SIG-M5 treated with dmso at 0.1 percent for 504 hours (cell line): ENCODE results near the gene BLM.
"Not testable (repeated sequence)": the region's sequence is repeated elsewhere in the genome, so short reads cannot be mapped to it uniquely, and the experiment has no call there.

Experiments used
- DNase-seq: peaks from one replicate; lab custom pipeline; 2025; ENCODE audit not compliant: unreplicated experiment; lab: John Stamatoyannopoulos, UW

The BLM gene

GRCh38 chr15:90840157-90840855, 123.2 kb downstream of the BLM start:
- no peak for DNase-seq

- DNase-seq = no peak
These were observed 123.8 kb downstream of the BLM start for GRCh38 chr15:90840954-90841353.

DNA sequence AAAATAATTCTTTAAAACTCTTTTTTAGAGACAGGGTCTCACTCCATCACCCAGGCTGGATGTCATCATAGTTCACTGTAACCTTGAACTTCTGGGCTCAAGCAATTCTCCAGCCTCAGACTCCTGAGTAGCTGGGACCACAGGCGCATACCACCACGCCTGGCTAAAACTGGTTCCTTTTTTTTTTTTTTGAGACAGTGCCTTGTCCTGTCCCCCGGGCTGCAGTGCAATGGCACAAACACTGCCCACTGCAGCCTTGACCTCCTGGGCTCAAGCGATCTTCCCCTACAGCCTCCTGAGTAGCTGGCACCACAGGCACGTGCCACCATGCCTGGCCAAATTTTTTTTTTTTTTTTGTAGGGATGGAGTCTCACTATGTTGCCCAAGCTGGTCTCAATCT, 127.5 kb downstream of the BLM start:
- DNase-seq = no peak

DNA sequence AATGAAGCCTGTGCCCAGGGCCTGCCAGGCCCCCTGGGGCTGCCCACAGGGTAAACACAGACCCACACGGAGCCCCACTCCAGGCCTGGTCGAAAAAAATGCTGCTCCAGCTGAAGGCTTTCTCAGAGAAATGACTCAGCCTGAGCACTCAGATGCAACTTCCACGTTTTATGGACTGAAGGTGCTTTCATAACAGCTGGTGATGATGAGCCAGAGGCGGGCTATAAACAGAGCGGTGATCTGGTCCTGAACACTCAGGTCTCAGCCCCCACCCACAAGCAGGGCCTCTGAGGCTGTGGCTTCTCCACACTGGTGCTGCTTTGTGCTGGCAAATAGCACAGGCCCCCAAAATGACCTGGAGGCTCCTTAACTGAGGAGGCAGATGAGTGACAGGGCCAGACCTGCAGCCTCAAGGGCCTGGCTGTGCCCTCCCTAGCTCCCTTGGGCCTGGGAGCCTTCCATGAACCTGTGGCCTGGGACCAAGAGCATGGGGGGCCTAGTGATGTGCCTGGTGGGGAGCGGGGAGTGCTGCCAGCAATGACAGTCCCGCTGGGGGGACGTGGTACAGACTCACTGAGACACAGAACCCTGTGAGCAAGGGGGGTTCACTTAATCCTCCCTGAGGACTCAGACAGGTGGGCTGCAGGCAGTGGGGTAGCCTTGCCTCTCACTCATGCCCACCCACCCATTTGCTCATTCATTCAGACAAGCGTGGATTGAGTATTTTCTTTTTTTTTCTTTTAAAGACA, 128.2 kb downstream of the BLM start:
- peak; percentile 62 for DNase-seq

GRCh38 chr15:90849424-90849823, 132.3 kb downstream of the BLM start:
- not testable (repeated sequence) for DNase-seq

- no peak for DNase-seq
These were observed 134.0 kb downstream of the BLM start for GRCh38 chr15:90851114-90851513.

GRCh38 chr15:90851940-90852339, 134.8 kb downstream of the BLM start:
- no peak for DNase-seq

- DNase-seq = no peak
These were observed 138.0 kb downstream of the BLM start for GRCh38 chr15:90855139-90855538.

GRCh38 chr15:90857337-90857736, 140.2 kb downstream of the BLM start:
- no peak for DNase-seq

DNA sequence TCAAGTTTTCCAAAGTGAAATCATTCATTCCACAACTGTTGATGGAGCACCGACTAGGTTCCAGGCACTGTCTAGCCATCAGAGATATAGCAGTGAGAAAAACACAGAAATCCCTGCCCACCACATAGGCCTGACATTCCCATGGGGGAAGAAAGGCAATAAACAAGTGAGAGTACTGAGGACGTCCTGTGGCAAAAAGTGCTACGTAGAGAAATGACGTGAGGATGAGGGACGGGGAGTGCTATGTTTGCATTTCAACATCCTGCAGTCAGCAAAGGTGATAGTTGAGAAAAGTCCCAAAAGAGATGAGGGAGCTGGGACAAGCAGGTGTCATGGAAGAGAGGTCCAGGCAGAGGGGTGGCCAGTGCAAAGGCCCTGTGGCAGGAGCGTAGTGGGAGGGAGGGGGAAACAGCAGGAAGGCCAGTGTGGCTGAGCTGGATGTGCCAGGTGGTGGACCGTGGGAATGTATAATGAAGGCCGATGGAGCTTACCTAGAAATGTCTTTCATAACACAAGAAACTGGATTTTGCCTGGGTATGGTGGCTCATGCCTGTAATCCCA, 140.8 kb downstream of the BLM start:
- no peak for DNase-seq

- no peak for DNase-seq
These were observed 142.3 kb downstream of the BLM start for GRCh38 chr15:90859234-90860131.

GRCh38 chr15:90860450-90860849, 143.3 kb downstream of the BLM start:
- no peak for DNase-seq

- peak; percentile 88 for DNase-seq
These were observed 144.0 kb downstream of the BLM start for GRCh38 chr15:90860942-90861675.

GRCh38 chr15:90862487-90862886, 145.3 kb downstream of the BLM start:
- DNase-seq = no peak

- peak; percentile 79 for DNase-seq
These were observed 146.0 kb downstream of the BLM start for GRCh38 chr15:90862964-90863778.

DNA sequence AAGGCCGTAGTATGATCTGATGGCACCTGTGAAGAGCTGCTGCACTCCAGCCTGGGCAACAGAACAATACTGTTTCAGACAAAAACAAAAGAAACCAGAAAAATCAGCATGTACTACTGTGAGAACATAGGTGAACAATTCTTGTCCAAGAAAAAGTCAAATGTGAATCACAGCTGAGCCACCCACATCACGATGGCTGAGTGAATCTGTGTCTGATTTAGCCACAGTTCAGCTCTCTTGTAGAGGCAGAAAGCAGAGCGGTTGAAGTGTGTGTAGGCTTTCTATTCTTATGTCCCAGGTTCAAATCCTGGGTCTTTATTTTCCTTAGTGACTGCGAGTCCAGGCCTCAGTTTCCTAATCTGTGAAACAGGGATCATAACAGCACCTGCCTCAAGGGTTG, 146.8 kb downstream of the BLM start:
- no peak for DNase-seq

- no peak for DNase-seq
These were observed 147.4 kb downstream of the BLM start for GRCh38 chr15:90864507-90864906.

DNA sequence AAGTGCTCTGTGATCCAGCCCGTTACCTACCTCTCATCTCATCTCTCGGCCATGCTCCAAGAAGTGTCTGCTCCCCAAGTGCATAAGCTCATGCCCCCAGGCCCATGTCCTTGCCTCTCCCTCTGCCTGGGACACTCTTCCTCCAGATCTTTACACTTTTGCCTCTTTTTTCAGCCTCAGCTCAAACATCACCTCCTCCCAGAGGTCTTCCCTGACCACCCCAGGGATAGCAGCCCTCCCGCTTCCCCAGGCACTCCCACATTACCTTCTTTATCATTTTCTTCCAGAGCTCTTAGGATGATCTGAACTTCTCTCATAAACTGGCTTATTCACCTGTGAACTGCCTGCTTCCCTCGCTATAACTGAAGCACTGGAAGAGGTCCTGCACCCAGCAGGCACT, 148.6 kb downstream of the BLM start:
- no peak for DNase-seq
